Neural progenitor cell (in vitro differentiated cells): ENCODE data around the gene SLC44A2. TPM values are rescaled to one million over a fixed set of nuclear protein-coding genes. Genes with fewer than 3 reads are reported as not detected.

Experiments used
- DNase-seq: peaks from one replicate; pipeline ENCODE4 v3.0.0-alpha.2; 2016; ENCODE audit warnings: low spot score
- H2AFZ ChIP-seq: fragments of 200-600 bp; sonication (generic); replicated peaks from 2 replicates; pipeline ENCODE4 v1.6.1; 2016; ENCODE audit warnings: antibody characterized with exemption
- H3F3A ChIP-seq: fragments of 200-600 bp; sonication (generic); 2 replicates; pipeline ENCODE4 v1.6.1; 2016; ENCODE audit warnings: antibody characterized with exemption, low read depth
- H3K27ac ChIP-seq: fragments of 200-600 bp; sonication (generic); 2 replicates; pipeline ENCODE4 v1.5.1; 2016; ENCODE audit warnings: mild to moderate bottlenecking
- H3K27me3 ChIP-seq: fragments of 200-600 bp; sonication (generic); 2 replicates; pipeline ENCODE4 v1.6.1; 2016; ENCODE audit warnings: mild to moderate bottlenecking, moderate library complexity
- H3K36me3 ChIP-seq: fragments of 200-600 bp; sonication (generic); 2 replicates; pipeline ENCODE4 v1.5.1; 2016
- H3K4me1 ChIP-seq: fragments of 200-600 bp; sonication (generic); 2 replicates; pipeline ENCODE4 v1.6.1; 2016; ENCODE audit warnings: mixed run types
- H3K4me2 ChIP-seq: fragments of 200-600 bp; sonication (generic); 2 replicates; pipeline ENCODE4 v1.6.1; 2016
- H3K4me3 ChIP-seq: fragments of 200-600 bp; sonication (generic); 2 replicates; pipeline ENCODE4 v1.5.1; 2016
- H3K79me2 ChIP-seq: fragments of 200-600 bp; sonication (generic); 2 replicates; pipeline ENCODE4 v1.6.1; 2016; ENCODE audit warnings: low read depth
- H3K9ac ChIP-seq: fragments of 200-600 bp; sonication (generic); 2 replicates; pipeline ENCODE4 v1.6.1; 2016
- H3K9me3 ChIP-seq: fragments of 200-600 bp; sonication (generic); 2 replicates; pipeline ENCODE4 v1.5.1; 2016; ENCODE audit warnings: low read depth
- H4K20me1 ChIP-seq: fragments of 200-600 bp; sonication (generic); 2 replicates; pipeline ENCODE4 v1.6.1; 2016; ENCODE audit warnings: low read depth
- H3K27ac Mint-ChIP-seq: 3 replicates; pipeline ENCODE4 v1.8.0; 2021; ENCODE audit warnings: mixed read lengths
- H3K27me3 Mint-ChIP-seq: 2 replicates; pipeline ENCODE4 v1.8.0; 2022; ENCODE audit warnings: low read depth, mild to moderate bottlenecking, inconsistent platforms, moderate library complexity, mixed read lengths; ENCODE audit not compliant: insufficient read depth
- H3K36me3 Mint-ChIP-seq: 3 replicates; pipeline ENCODE4 v1.8.0; 2021; ENCODE audit warnings: mixed read lengths
- H3K4me1 Mint-ChIP-seq: 3 replicates; pipeline ENCODE4 v1.8.0; 2021; ENCODE audit warnings: mixed read lengths
- H3K4me3 Mint-ChIP-seq: 3 replicates; pipeline ENCODE4 v1.8.0; 2021; ENCODE audit warnings: mild to moderate bottlenecking, moderate library complexity, mixed read lengths
- H3K9me3 Mint-ChIP-seq: 3 replicates; pipeline ENCODE4 v1.8.0; 2020; ENCODE audit warnings: mixed read lengths
- EZH2 ChIP-seq: fragments of 200-600 bp; sonication (generic); IDR thresholded peaks from 2 replicates; pipeline ENCODE4 v1.6.1; 2017; ENCODE audit warnings: antibody characterized with exemption, mild to moderate bottlenecking, moderate library complexity
- EZH2phosphoT487 ChIP-seq: fragments of 200-600 bp; sonication (generic); IDR thresholded peaks from 2 replicates; pipeline ENCODE4 v1.6.1; 2017; ENCODE audit warnings: antibody characterized with exemption
- total RNA-seq: library from RNA; depleted of rRNA; stranded (reverse); fragments of >200 nt; gene quantifications from 2 replicates; pipeline ENCODE4 v1.2.3, GENCODE V29; 2015; ENCODE audit warnings: low replicate concordance
- TF ChIP-seq, protein P1 (sequence below): fragments of 200-600 bp; sonication (generic); IDR thresholded peaks from 2 replicates; pipeline ENCODE4 v1.5.1; 2017; ENCODE audit warnings: antibody characterized with exemption, mild to moderate bottlenecking

The SLC44A2 gene
- total RNA-seq, 1 donor from 2014 or later = 45.6 TPM

DNA sequence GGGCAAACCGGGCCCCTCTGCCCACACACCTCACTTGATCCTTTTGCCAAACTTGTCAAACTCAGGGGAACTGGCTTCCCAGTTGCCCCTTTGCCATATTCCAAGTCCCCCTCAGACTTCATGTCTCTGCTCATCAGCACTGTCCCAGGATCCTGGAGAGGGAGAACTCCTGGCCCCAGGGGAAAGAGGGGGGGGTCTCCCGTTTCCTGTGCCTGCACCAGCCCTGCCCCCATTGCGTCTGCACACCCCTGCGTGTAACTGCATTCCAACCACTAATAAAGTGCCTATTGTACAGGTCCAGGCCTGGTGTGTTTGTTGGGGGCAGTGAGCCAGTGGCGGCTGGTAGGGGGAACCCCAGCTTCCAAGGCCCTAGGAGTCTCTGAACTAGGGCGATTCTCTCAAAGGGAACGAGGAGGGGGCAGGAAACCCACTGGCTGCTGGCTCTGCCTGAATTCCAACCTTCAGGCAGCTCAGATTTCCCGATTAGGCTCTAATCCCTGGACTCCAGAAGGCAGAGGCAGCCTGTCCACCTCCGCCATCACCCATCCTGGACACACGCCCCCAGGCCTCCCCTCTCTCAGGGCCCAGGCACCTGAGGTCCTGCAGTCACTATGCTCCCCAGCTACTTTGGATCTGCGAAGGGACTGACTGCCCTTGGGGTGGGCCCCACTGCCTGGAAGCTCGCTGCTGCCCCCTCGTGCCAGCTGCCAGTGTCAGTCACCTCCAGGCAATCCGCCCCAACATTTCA, 19.1 kb downstream of the SLC44A2 start:
- H3K27me3 ChIP-seq = no peaks in the 10 kb centered on the region
- Mint-ChIP-seq H3K27me3 (peaks cover 2% of the 10 kb centered on the region), H3K9me3 (no peaks in the 10 kb centered on the region), H3K27ac (peak overlapping the region; percentile 69), H3K4me3 (peak overlapping the region; percentile 67), H3K36me3 (peaks cover 7% of the 10 kb centered on the region), H3K4me1 (peaks cover 31% of the 10 kb centered on the region)
- peaks cover 14% of the 10 kb centered on the region for H3K4me1 ChIP-seq
- H3K9me3 ChIP-seq = no peaks in the 10 kb centered on the region
- no peaks in the 10 kb centered on the region for H3K79me2 ChIP-seq
- no peak overlapping the region for H3K4me3 ChIP-seq
- peaks cover 20% of the 10 kb centered on the region for H3F3A ChIP-seq
- H4K20me1 ChIP-seq = peaks cover 5% of the 10 kb centered on the region
- no peak overlapping the region for H2AFZ ChIP-seq
- peak overlapping the region; percentile 54 for H3K4me2 ChIP-seq
- H3K36me3 ChIP-seq = no peaks in the 10 kb centered on the region
- TF ChIP-seq EZH2 = no peak
- TF ChIP-seq, protein P1, sequence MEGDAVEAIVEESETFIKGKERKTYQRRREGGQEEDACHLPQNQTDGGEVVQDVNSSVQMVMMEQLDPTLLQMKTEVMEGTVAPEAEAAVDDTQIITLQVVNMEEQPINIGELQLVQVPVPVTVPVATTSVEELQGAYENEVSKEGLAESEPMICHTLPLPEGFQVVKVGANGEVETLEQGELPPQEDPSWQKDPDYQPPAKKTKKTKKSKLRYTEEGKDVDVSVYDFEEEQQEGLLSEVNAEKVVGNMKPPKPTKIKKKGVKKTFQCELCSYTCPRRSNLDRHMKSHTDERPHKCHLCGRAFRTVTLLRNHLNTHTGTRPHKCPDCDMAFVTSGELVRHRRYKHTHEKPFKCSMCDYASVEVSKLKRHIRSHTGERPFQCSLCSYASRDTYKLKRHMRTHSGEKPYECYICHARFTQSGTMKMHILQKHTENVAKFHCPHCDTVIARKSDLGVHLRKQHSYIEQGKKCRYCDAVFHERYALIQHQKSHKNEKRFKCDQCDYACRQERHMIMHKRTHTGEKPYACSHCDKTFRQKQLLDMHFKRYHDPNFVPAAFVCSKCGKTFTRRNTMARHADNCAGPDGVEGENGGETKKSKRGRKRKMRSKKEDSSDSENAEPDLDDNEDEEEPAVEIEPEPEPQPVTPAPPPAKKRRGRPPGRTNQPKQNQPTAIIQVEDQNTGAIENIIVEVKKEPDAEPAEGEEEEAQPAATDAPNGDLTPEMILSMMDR = peak; percentile 83
- DNase-seq = peak; percentile 92
- H3K9ac ChIP-seq = no peak overlapping the region
- H3K27ac ChIP-seq = peak overlapping the region; percentile 87

DNA sequence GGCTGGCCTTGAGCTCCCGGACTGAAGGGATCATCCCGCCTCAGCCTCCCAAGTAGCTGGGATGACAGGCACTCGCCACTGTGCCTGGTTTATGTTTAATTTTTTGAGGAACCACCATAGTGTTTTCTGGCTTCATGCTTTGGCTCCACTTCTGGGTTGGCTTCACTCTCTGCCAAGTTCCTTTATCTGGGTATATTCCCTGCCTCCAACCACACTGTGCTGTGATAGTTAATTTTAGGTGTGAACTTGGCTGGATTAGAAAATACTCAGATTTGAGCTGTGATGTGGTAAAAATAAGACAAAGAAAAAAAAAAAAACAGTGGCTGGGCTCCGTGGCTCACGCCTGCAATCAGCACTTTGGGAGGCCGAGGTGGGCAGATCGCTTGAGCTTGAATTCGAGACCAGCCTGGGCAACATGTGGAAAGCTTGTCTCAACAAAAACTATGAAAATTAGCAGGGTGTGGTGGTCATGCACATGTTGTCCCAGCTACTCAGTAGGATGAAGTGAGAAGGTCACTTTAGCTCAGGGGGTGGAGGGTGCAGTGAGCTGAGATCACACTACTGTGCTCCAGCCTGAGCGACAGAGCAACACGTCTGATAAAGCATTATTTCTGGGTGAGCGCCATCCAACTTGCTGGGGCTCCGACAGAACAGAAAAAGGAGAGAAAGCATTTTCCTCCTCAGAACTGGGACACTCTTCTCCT, 21.3 kb downstream of the SLC44A2 start:
- Mint-ChIP-seq H3K27ac (no peak overlapping the region), H3K4me1 (peaks cover 28% of the 10 kb centered on the region), H3K9me3 (no peaks in the 10 kb centered on the region), H3K4me3 (no peak overlapping the region), H3K27me3 (peaks cover 2% of the 10 kb centered on the region), H3K36me3 (peaks cover 4% of the 10 kb centered on the region)
- no peaks in the 10 kb centered on the region for H3K36me3 ChIP-seq
- peaks cover 5% of the 10 kb centered on the region for H4K20me1 ChIP-seq
- H3K27me3 ChIP-seq = no peaks in the 10 kb centered on the region
- H3K4me3 ChIP-seq = no peak overlapping the region
- H3K27ac ChIP-seq = no peak overlapping the region
- peaks cover 25% of the 10 kb centered on the region for H3F3A ChIP-seq
- no peak overlapping the region for H2AFZ ChIP-seq
- peaks cover 14% of the 10 kb centered on the region for H3K4me1 ChIP-seq
- DNase-seq = no peak
- no peaks in the 10 kb centered on the region for H3K9me3 ChIP-seq
- no peak overlapping the region for H3K4me2 ChIP-seq
- TF ChIP-seq EZH2phosphoT487 (no peak), EZH2 (no peak)
- TF ChIP-seq, protein P1 = no peak
- H3K9ac ChIP-seq = no peak overlapping the region
- H3K79me2 ChIP-seq = peaks cover under 1% of the 10 kb centered on the region

DNA sequence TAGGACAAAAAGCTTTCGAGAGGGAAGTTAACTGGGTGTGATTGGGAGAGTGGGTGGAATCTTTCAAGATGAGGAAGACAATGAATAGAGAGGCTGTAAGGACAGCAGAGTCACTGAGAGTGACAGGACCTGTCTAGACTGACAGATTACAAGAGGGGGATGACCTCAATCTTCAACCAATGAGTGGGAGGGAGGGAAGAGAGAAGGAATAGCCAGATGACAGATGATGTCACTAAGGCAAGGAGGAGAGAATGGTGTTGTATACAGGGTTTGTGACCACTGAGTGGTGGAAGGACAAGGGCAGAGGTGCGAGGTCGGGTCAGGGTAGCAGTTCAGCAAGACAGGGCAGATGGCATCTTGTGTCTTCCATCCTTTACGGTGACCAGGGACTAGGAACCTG, 23.0 kb downstream of the SLC44A2 start:
- no peaks in the 10 kb centered on the region for H3K36me3 ChIP-seq
- peak overlapping the region; percentile 9 for H3K4me3 Mint-ChIP-seq
- peaks cover 3% of the 10 kb centered on the region for H3K36me3 Mint-ChIP-seq

More for the DNA sequence above, 23.0 kb downstream of the SLC44A2 start:
- Mint-ChIP-seq H3K27me3 (peaks cover 2% of the 10 kb centered on the region), H3K27ac (no peak overlapping the region), H3K9me3 (no peaks in the 10 kb centered on the region), H3K4me1 (peaks cover 17% of the 10 kb centered on the region)
- Histone ChIP-seq H3K27me3 (no peaks in the 10 kb centered on the region), H3K9ac (no peak overlapping the region), H3K4me3 (no peak overlapping the region), H2AFZ (no peak overlapping the region), H3F3A (peaks cover 26% of the 10 kb centered on the region), H3K9me3 (no peaks in the 10 kb centered on the region), H3K4me1 (peaks cover 17% of the 10 kb centered on the region), H3K4me2 (no peak overlapping the region), H3K27ac (no peak overlapping the region), H3K79me2 (peaks cover 18% of the 10 kb centered on the region), H4K20me1 (peaks cover 3% of the 10 kb centered on the region)
- DNase-seq = no peak
- TF ChIP-seq EZH2 (no peak), EZH2phosphoT487 (no peak)
- TF ChIP-seq, protein P1 = no peak
